Lower lobe of right lung (tissue), 2 donors: ENCODE data around the gene ATP6V1G2. TPM values are rescaled to one million over a fixed set of nuclear protein-coding genes. Genes with fewer than 3 reads are reported as not detected.

Experiments
- ATAC-seq, 2 donors: fragments of 200-7000 bp; cut with Tn5 transposase; one replicate each; pipeline ENCODE4 v1.9.1; 2020 to 2022; ENCODE audit warnings: mild to moderate bottlenecking in 2 of 2, moderate library complexity in 2 of 2
- DNase-seq: peaks from one replicate; pipeline ENCODE4 v3.0.0-alpha.2; 2020
- H3K27ac ChIP-seq: fragments of 200-600 bp; one replicate; pipeline ENCODE4 v1.8.0; 2022
- H3K27me3 ChIP-seq: fragments of 200-600 bp; one replicate; pipeline ENCODE4 v1.8.0; 2022; ENCODE audit warnings: low read depth
- H3K36me3 ChIP-seq: fragments of 200-600 bp; one replicate; pipeline ENCODE4 v1.8.0; 2022; ENCODE audit warnings: mild to moderate bottlenecking
- H3K4me1 ChIP-seq: fragments of 200-600 bp; one replicate; pipeline ENCODE4 v1.8.0; 2022
- H3K4me3 ChIP-seq: fragments of 200-600 bp; one replicate; pipeline ENCODE4 v1.8.0; 2022; ENCODE audit warnings: mild to moderate bottlenecking
- H3K9me3 ChIP-seq: fragments of 200-600 bp; one replicate; pipeline ENCODE4 v1.8.0; 2022
- intact Hi-C: fragments of 100-400 bp; cut with DNase I; formaldehyde crosslinking; loops from one replicate; pipeline ENCODE4 v1.11.0; 2022
- total RNA-seq: library from RNA; stranded (reverse); fragmentation: NEBNext Ultra II Directional; extraction: Animal tissue kit (Norgen Biotek cat#: 25700); gene quantifications from one replicate; pipeline ENCODE4 v1.2.1, GENCODE V29; 2021
- TF ChIP-seq, protein P1 (sequence below): fragments of 200-600 bp; IDR thresholded peaks from one replicate; pipeline ENCODE4 v1.8.0; 2022; ENCODE audit warnings: antibody characterized with exemption, mild to moderate bottlenecking
- donor health status: DM: no; HTN: yes; CAD: no; lungs with severe emphysema.

Gene ATP6V1G2
- total RNA-seq, 1 donor from 2014 or later, result 1.6 TPM

DNA sequence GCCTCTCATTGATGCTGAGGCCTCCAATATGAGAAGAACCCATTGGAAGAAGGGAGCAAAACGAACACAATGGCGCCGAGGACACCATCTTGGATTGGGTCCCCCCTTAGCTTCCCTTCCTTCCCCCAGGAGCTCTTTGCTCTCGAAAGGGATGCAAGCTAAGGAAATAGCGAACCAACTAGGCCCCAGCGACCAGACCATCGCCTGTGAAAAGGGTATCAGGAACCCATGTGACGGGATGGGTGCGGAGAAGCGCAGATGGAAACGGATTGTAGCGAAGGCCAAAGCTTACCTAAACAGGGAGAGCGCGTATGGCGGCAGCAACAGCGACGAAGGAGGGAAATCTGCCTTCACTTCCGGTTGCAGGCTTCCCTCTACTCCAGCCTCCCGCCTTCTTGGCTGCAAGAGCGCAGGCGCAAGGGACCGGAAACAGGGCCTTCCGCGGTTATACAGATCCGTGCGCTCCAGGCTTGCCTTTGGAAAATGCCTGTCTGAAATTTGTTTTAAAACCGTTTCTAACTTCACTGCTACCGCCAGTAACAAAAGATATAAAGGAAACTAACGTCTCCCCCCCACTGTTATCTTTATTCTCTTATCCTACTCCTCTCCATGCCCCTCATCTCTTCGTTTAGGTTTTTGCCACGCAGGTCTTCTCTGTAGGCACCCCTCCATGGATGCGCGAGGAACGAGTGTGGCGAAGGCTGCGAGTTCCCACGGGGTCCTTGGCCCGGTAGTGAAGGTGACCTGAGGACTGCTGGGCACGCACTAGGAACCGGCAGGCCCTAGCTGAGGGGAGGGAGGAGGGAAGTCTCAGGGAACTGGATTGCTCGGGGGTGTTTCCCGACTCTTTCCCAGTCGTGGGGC lies 4.5 kb downstream of the ATP6V1G2 start, which contains the start of gene DDX39B:
DDX39B (minus strand) TSS at position 346 of the 864 bp plus-strand sequence. CDS start 1,471 bp downstream, outside the sequence.
- Histone ChIP-seq H3K36me3 (peaks cover 36% of the 10 kb centered on the region), H3K9me3 (no peaks in the 10 kb centered on the region), H3K27ac (peak within 1 kb of the TSS; percentile 90), H3K4me3 (peak within 1 kb of the TSS; percentile 85), H3K27me3 (no peaks in the 10 kb centered on the region), H3K4me1 (peaks cover 39% of the 10 kb centered on the region)
- intact Hi-C loops, result loop anchor here (10.0 kb wide), 1 partner anchor 53 kb away; the partner anchor contains the start of gene NCR3
- TF ChIP-seq, protein P1, sequence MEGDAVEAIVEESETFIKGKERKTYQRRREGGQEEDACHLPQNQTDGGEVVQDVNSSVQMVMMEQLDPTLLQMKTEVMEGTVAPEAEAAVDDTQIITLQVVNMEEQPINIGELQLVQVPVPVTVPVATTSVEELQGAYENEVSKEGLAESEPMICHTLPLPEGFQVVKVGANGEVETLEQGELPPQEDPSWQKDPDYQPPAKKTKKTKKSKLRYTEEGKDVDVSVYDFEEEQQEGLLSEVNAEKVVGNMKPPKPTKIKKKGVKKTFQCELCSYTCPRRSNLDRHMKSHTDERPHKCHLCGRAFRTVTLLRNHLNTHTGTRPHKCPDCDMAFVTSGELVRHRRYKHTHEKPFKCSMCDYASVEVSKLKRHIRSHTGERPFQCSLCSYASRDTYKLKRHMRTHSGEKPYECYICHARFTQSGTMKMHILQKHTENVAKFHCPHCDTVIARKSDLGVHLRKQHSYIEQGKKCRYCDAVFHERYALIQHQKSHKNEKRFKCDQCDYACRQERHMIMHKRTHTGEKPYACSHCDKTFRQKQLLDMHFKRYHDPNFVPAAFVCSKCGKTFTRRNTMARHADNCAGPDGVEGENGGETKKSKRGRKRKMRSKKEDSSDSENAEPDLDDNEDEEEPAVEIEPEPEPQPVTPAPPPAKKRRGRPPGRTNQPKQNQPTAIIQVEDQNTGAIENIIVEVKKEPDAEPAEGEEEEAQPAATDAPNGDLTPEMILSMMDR, result no peak
- peak; percentile 96 for ATAC-seq
- peak; percentile 96 for DNase-seq

DNA sequence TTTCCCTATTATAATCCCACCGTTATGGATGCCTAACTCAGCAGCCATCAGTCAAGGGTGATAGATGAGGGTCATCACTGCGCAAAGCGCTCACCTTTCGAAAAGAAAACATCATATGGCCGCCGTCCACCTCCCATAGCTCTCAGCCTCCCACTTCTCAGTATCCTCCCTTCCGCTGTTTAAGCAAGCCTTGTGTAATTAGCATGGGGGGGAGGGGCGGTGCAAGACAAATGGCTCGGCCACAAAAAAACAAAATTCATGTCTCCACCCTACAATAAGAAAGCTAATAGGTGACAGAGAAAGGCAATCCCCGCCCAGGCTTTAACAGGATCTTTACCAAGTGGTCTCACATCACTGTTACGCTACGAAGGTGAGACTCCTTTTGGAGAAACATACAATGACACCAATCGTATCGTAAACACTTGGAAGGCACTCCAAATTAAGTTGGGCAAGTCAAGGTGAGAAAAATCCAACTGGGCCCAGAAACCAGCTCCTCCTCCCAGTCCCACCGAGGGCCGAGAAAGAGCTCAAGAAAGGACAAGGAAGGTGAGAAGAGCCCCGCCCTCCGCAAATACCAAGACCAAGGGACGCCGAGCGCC lies 5.2 kb downstream of the ATP6V1G2 start:
- Histone ChIP-seq H3K4me1 (peaks cover 33% of the 10 kb centered on the region), H3K4me3 (peak overlapping the region; percentile 85), H3K27ac (peak overlapping the region; percentile 90), H3K27me3 (no peaks in the 10 kb centered on the region), H3K9me3 (no peaks in the 10 kb centered on the region), H3K36me3 (peaks cover 43% of the 10 kb centered on the region)
- intact Hi-C loops, result loop anchor here (10.0 kb wide), 1 partner anchor 54 kb away; the partner anchor contains the start of gene NCR3
- TF ChIP-seq, protein P1, result no peak
- DNase-seq (no peak), ATAC-seq (peak; percentile 57 to 69)

DNA sequence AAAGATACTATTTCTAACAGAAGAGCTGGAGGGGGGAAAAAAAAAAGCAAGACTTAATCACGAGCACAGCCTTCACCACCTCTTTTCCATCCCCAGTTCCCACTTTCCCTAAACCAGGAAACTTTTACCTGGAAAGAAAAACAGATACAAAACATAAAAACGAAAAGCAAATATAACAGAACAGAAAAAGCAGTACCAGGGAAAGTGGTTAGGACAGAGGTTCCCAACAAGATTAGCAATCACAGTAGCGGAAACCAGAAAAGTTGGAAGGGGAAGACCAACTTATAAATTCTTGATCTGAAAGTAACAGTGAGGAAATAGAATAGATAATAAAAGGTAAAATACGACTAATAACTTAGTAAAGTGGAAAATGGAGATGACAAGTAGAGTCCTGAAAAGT lies 5.8 kb downstream of the ATP6V1G2 start:
- Histone ChIP-seq H3K36me3 (peaks cover 48% of the 10 kb centered on the region), H3K4me1 (peaks cover 33% of the 10 kb centered on the region)
- no peak for ATAC-seq

DNA sequence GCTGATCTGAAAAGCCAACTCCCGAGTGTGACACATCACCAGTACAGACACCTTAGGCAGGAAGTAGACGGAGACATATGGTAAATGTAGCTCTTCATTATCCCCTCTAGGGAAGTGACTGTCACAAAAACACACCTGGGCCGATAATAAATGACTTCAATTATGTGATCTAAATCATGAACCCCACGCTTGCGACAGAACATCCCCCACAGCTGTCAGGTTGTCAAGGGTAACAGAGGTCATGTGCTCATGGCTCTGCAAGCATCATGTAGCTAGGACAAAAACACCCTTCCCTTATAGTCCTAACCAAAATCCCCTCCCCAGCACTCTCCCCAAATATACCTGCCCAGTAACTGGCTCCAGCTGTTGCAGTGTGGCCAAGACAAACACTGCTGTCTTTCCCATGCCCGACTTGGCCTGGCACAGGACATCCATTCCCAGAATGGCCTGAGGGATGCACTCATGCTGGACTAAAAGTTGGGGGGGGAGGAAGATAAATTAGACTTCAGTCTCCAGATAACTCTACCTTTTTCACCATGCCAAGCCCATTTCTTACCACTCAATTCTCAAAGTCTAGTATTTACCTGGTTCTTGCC lies 7.5 kb downstream of the ATP6V1G2 start:
- DNase-seq (no peak), ATAC-seq (no peak)

More for the DNA sequence above, 5.8 kb downstream of the ATP6V1G2 start:
- H3K4me3 ChIP-seq, result peak overlapping the region; percentile 85
- H3K27me3 ChIP-seq, result no peaks in the 10 kb centered on the region
- DNase-seq, result no peak
- intact Hi-C loops, result loop anchor here (10.0 kb wide), 1 partner anchor 54 kb away; the partner anchor contains the start of gene NCR3
- no peaks in the 10 kb centered on the region for H3K9me3 ChIP-seq
- H3K27ac ChIP-seq, result peak overlapping the region; percentile 90
- TF ChIP-seq, protein P1, result no peak

More for the DNA sequence above, 7.5 kb downstream of the ATP6V1G2 start:
- H3K4me3 ChIP-seq, result no peak overlapping the region
- no peaks in the 10 kb centered on the region for H3K9me3 ChIP-seq
- no peaks in the 10 kb centered on the region for H3K27me3 ChIP-seq
- TF ChIP-seq, protein P1, result no peak
- intact Hi-C loops, result no loop called here
- no peak overlapping the region for H3K27ac ChIP-seq
- H3K36me3 ChIP-seq, result peaks cover 65% of the 10 kb centered on the region
- peaks cover 33% of the 10 kb centered on the region for H3K4me1 ChIP-seq
